HCT116 (cell line): ENCODE data around the gene EPGN. TPM values are rescaled to one million over a fixed set of nuclear protein-coding genes. Genes with fewer than 3 reads are reported as not detected.

ENCODE experiments used
- ATAC-seq: fragments of 200-7000 bp; cut with Tn5 transposase; 2 replicates; pipeline ENCODE4 v1.9.1; 2020; ENCODE audit warnings: mild to moderate bottlenecking, moderate library complexity
- BruUV-seq: library from RNA; stranded (reverse); fragments of 400-500 nt; replicated peaks from 2 replicates; lab custom pipeline; 2021; lab: Mats Ljungman, UMichigan
- CTCF ChIA-PET: fragments of 300-600 bp; sonication (Branson Sonifier 250); formaldehyde crosslinking; loops from one replicate; lab custom pipeline; 2021; ENCODE audit warnings: antibody characterized with exemption; lab: Charles Lee
- POLR2A ChIA-PET: fragments of 300-600, 350-600 bp; sonication (Branson Sonifier 250); formaldehyde crosslinking; loops from one replicate; lab custom pipeline; 2021; ENCODE audit warnings: antibody characterized with exemption; lab: Charles Lee
- RAD21 ChIA-PET, 2 experiments: fragments of 300-600 bp; sonication (Branson Sonifier 250); formaldehyde crosslinking; loops; one replicate each; lab custom pipeline; 2023; ENCODE audit warnings: low total read pairs in 2 of 2; ENCODE audit not compliant: uncharacterized antibody in 2 of 2, unreplicated experiment in 2 of 2, low non-redundant PET in 1 of 2; lab: Charles Lee
- DNase-seq: peaks from one replicate; pipeline ENCODE4 v3.0.0-alpha.2; 2010; ENCODE audit warnings: low read depth, low spot score
- H2AFZ ChIP-seq: fragments of 200-600 bp; shearing (Covaris generic), sonication (generic); 2 replicates; pipeline ENCODE4 v1.6.1; 2017; ENCODE audit warnings: low read depth, mixed run types, mixed read lengths, antibody characterized with exemption, low read length; ENCODE audit not compliant: poor library complexity, severe bottlenecking
- H3K27ac ChIP-seq: 2 replicates; pipeline ENCODE4 v1.5.1; 2012; ENCODE audit warnings: low read depth, low read length
- H3K27me3 ChIP-seq: fragments of 200-600 bp; sonication (generic); 2 replicates; pipeline ENCODE4 v1.6.1; 2016; ENCODE audit warnings: mixed run types, low read length, mixed read lengths; ENCODE audit not compliant: insufficient read depth
- H3K36me3 ChIP-seq, 2 experiments: fragments of 200-500 bp in 1 of 2; fragments of 200-600 bp in 1 of 2; sonication (Bioruptor generic) in 1 of 2; sonication (generic) in 1 of 2; 2 replicates each; pipeline versions ENCODE4 v1.5.1 to v1.6.1; 2014 to 2016; ENCODE audit warnings: low read length in 2 of 2, inconsistent platforms in 1 of 2, mixed read lengths in 1 of 2, mixed run types in 1 of 2; ENCODE audit not compliant: insufficient read depth in 2 of 2, control insufficient read depth in 1 of 2
- H3K4me1 ChIP-seq, 2 experiments: fragments of 200-600 bp in 1 of 2; sonication (generic) in 1 of 2; 2 replicates each; pipeline versions ENCODE4 v1.5.1 to v1.6.1; 2012 to 2017; ENCODE audit warnings: low read length in 2 of 2, inconsistent platforms in 1 of 2, mild to moderate bottlenecking in 1 of 2, mixed read lengths in 1 of 2, mixed run types in 1 of 2, moderate library complexity in 1 of 2; ENCODE audit not compliant: insufficient read depth in 2 of 2, control insufficient read depth in 1 of 2
- H3K4me2 ChIP-seq: fragments of 200-600 bp; sonication (generic); 2 replicates; pipeline ENCODE4 v1.6.1; 2017; ENCODE audit warnings: mixed run types, low read length, mixed read lengths
- H3K4me3 ChIP-seq, 2 experiments: fragments of 200-600 bp in 1 of 2; sonication (generic) in 1 of 2; replicated peaks in 1 of 2; 2 replicates each; pipeline ENCODE4 v1.5.1; 2011 to 2016; ENCODE audit warnings: low read length in 2 of 2, control low read depth in 1 of 2, low read depth in 1 of 2, mild to moderate bottlenecking in 1 of 2, mixed read lengths in 1 of 2, mixed run types in 1 of 2
- H3K79me2 ChIP-seq: fragments of 200-600 bp; sonication (generic); 2 replicates; pipeline ENCODE4 v1.6.1; 2017; ENCODE audit warnings: mild to moderate bottlenecking, mixed run types, low read length, moderate library complexity, mixed read lengths; ENCODE audit not compliant: insufficient read depth
- H3K9ac ChIP-seq: fragments of 200-600 bp; sonication (generic); 2 replicates; pipeline ENCODE4 v1.6.1; 2016; ENCODE audit warnings: low read length, mixed read lengths
- H3K9me2 ChIP-seq: fragments of 200-600 bp; sonication (generic), shearing (Covaris generic); 2 replicates; pipeline ENCODE4 v1.6.1; 2017; ENCODE audit warnings: mixed run types, mild to moderate bottlenecking, moderate library complexity; ENCODE audit not compliant: insufficient read depth
- H3K9me3 ChIP-seq, 2 experiments: fragments of 200-500 bp in 1 of 2; fragments of 200-600 bp in 1 of 2; sonication (Bioruptor generic) in 1 of 2; sonication (generic) in 1 of 2; 2 replicates each; pipeline ENCODE4 v1.6.1; 2014 to 2017; ENCODE audit warnings: low read length in 2 of 2, mixed read lengths in 2 of 2, inconsistent platforms in 1 of 2, low read depth in 1 of 2, mild to moderate bottlenecking in 1 of 2, mixed run types in 1 of 2, moderate library complexity in 1 of 2; ENCODE audit not compliant: control insufficient read depth in 1 of 2, insufficient read depth in 1 of 2
- H4K20me1 ChIP-seq: fragments of 200-600 bp; sonication (generic), shearing (Covaris generic); 2 replicates; pipeline ENCODE4 v1.6.1; 2017; ENCODE audit warnings: mixed run types, mild to moderate bottlenecking, moderate library complexity; ENCODE audit not compliant: insufficient read depth
- ATF3 ChIP-seq: IDR thresholded peaks from 2 replicates; pipeline ENCODE4 v1.6.1; 2012
- CEBPB ChIP-seq: IDR thresholded peaks from 2 replicates; pipeline ENCODE4 v1.6.1; 2012; ENCODE audit warnings: low read depth
- CTCF ChIP-seq, 3 experiments: fragments of 200-600 bp in 1 of 3; sonication (generic) in 1 of 3; IDR thresholded peaks in 2 of 3; conservative IDR thresholded peaks in 1 of 3; 2 replicates each; pipeline ENCODE4 v1.5.1; 2012 to 2017; ENCODE audit warnings: low read depth in 2 of 3, low read length in 2 of 3, antibody characterized with exemption in 1 of 3, borderline replicate concordance in 1 of 3, control low read depth in 1 of 3, mild to moderate bottlenecking in 1 of 3, mixed read lengths in 1 of 3, mixed run types in 1 of 3, moderate library complexity in 1 of 3; ENCODE audit not compliant: insufficient read depth in 1 of 3
- ELF1 ChIP-seq: IDR thresholded peaks from 2 replicates; pipeline ENCODE4 v1.6.1; 2012; ENCODE audit warnings: low read depth, borderline replicate concordance
- EZH2 ChIP-seq: fragments of 200-600 bp; sonication (generic); IDR thresholded peaks from 2 replicates; pipeline ENCODE4 v1.6.1; 2017; ENCODE audit warnings: antibody characterized with exemption, mixed run types
- FOSL1 ChIP-seq: IDR thresholded peaks from 2 replicates; pipeline ENCODE4 v1.6.1; 2012; ENCODE audit warnings: low read depth
- MAX ChIP-seq: IDR thresholded peaks from 2 replicates; pipeline ENCODE4 v1.6.1; 2012
- POLR2A ChIP-seq: IDR thresholded peaks from 2 replicates; pipeline ENCODE4 v1.7.0; 2011; ENCODE audit warnings: borderline replicate concordance; ENCODE audit not compliant: insufficient read depth, insufficient read length; ENCODE audit errors: extremely low read depth
- POLR2AphosphoS5 ChIP-seq: IDR thresholded peaks from 2 replicates; pipeline ENCODE4 v1.6.1; 2011; ENCODE audit warnings: mild to moderate bottlenecking, low read depth, low read length, moderate library complexity
- RAD21 ChIP-seq: IDR thresholded peaks from 2 replicates; pipeline ENCODE4 v1.6.1; 2012; ENCODE audit warnings: low read depth, mild to moderate bottlenecking
- REST ChIP-seq: IDR thresholded peaks from 2 replicates; pipeline ENCODE4 v1.6.1; 2012; ENCODE audit warnings: low read depth
- SIN3A ChIP-seq: IDR thresholded peaks from 2 replicates; pipeline ENCODE4 v1.6.1; 2012; ENCODE audit warnings: low read depth
- SRF ChIP-seq: IDR thresholded peaks from 2 replicates; pipeline ENCODE4 v1.6.1; 2012; ENCODE audit warnings: low read depth
- TCF7L2 ChIP-seq: IDR thresholded peaks from 2 replicates; pipeline ENCODE4 v1.7.0; 2011; ENCODE audit warnings: borderline replicate concordance, inconsistent platforms; ENCODE audit not compliant: insufficient read depth, insufficient read length; ENCODE audit errors: extremely low read depth
- ZBTB33 ChIP-seq: IDR thresholded peaks from 2 replicates; pipeline ENCODE4 v1.6.1; 2011; ENCODE audit warnings: mild to moderate bottlenecking, low read length, moderate library complexity; ENCODE audit not compliant: insufficient replicate concordance; ENCODE audit errors: extremely low read depth
- ZFX ChIP-seq: fragments of 450-650 bp; IDR thresholded peaks from 2 replicates; pipeline ENCODE4 v1.6.1; 2017
- intact Hi-C: fragments of 100-400 bp; cut with micrococcal nuclease; formaldehyde crosslinking; loops from 2 replicates; pipeline ENCODE4 v1.10.0; 2022
- total RNA-seq: library from RNA; stranded (reverse); gene quantifications from one replicate; pipeline ENCODE4 v1.2.1, GENCODE V29; 2021; ENCODE audit not compliant: unreplicated experiment

EPGN gene
- total RNA-seq, 1 experiment from 2014 or later: 1.5 TPM

- no peak overlapping the region for H3K9ac ChIP-seq
- TF ChIP-seq ZFX (no peak), SRF (no peak), RAD21 (no peak), ELF1 (no peak), REST (no peak), TCF7L2 (no peak), POLR2AphosphoS5 (no peak), MAX (no peak), ATF3 (no peak), EZH2 (no peak), CEBPB (no peak), FOSL1 (no peak), ZBTB33 (no peak), CTCF (IDR thresholded peaks at IDR 0.05 in 2 of 3, conservative IDR thresholded peaks at IDR 0.05 in 1 of 3; ENCODE audit: borderline replicate concordance in 1 of 3, insufficient read depth in 1 of 3, low read depth in 2 of 3, low read length in 2 of 3) (no peak), POLR2A (no peak), SIN3A (no peak)
- TF ChIP-seq, all 23 proteins: peak for 0
- Histone ChIP-seq H3K9me2 (no peaks in the 10 kb centered on the region), H3K36me3 (no peaks in the 10 kb centered on the region), H2AFZ (no peak overlapping the region), H3K4me2 (no peak overlapping the region), H3K79me2 (no peaks in the 10 kb centered on the region), H3K27ac (no peak overlapping the region), H3K4me1 (peaks cover 0 to 9% of the 10 kb centered on the region in 2 experiments; a peak in 1 of 4 replicates), H4K20me1 (no peaks in the 10 kb centered on the region), H3K4me3 (no peak overlapping the region), H3K9me3 (no peaks in the 10 kb centered on the region), H3K27me3 (no peaks in the 10 kb centered on the region)
- intact Hi-C loops: no loop called here
- BruUV-seq: no TSS peak
- POLR2A ChIA-PET: no interaction called here
- no peak for ATAC-seq
- DNase-seq: no peak
- CTCF ChIA-PET: no interaction called here
- RAD21 ChIA-PET: no interaction called here
Measured at GRCh38 chr4:74335341-74336021, 27.2 kb downstream of the EPGN start.
